Neuronal stem cell (in vitro differentiated cells): Measurements from ENCODE around the gene HOXB9.
A peak's percentile ranks its signal among the peaks of the same experiment; 100 is the strongest.

Experiments used
- DNase-seq: peaks from one replicate; pipeline ENCODE4 v3.0.0-alpha.2; 2013; ENCODE audit warnings: low spot score
- H2AFZ ChIP-seq: one replicate; pipeline ENCODE4 v1.6.1; 2013; ENCODE audit warnings: mild to moderate bottlenecking, low read length, inconsistent platforms
- H2AK5ac ChIP-seq: 2 replicates; pipeline ENCODE4 v1.6.1; 2013; ENCODE audit warnings: low read depth, mild to moderate bottlenecking, inconsistent platforms, low read length, moderate library complexity, mixed read lengths
- H2BK120ac ChIP-seq: 2 replicates; pipeline ENCODE4 v1.6.1; 2013; ENCODE audit warnings: low read depth, mild to moderate bottlenecking, inconsistent platforms, low read length, moderate library complexity, mixed read lengths
- H2BK12ac ChIP-seq: one replicate; pipeline ENCODE4 v1.6.1; 2013; ENCODE audit warnings: low read length, inconsistent platforms
- H2BK15ac ChIP-seq: 2 replicates; pipeline ENCODE4 v1.6.1; 2013; ENCODE audit warnings: mild to moderate bottlenecking, low read length, inconsistent platforms, mixed read lengths
- H2BK5ac ChIP-seq: one replicate; pipeline ENCODE4 v1.6.1; 2013; ENCODE audit warnings: inconsistent platforms, mild to moderate bottlenecking, low read length, moderate library complexity
- H3K14ac ChIP-seq: one replicate; pipeline ENCODE4 v1.6.1; 2013; ENCODE audit warnings: low read length, inconsistent platforms
- H3K18ac ChIP-seq: 2 replicates; pipeline ENCODE4 v1.6.1; 2013; ENCODE audit warnings: low read length, inconsistent platforms
- H3K23ac ChIP-seq: 2 replicates; pipeline ENCODE4 v1.6.1; 2013; ENCODE audit warnings: low read depth, mild to moderate bottlenecking, mixed read lengths, low read length, inconsistent platforms; ENCODE audit not compliant: poor library complexity
- H3K27ac ChIP-seq: replicated peaks from 3 replicates; pipeline ENCODE4 v1.5.1; 2013; ENCODE audit warnings: low read length, inconsistent platforms
- H3K27me3 ChIP-seq, 3 experiments: 2 replicates each; pipeline ENCODE4 v1.6.1; 2013; ENCODE audit warnings: low read length in 3 of 3, mild to moderate bottlenecking in 2 of 3, inconsistent platforms in 1 of 3, low read depth in 1 of 3, mixed read lengths in 1 of 3, moderate library complexity in 1 of 3; ENCODE audit not compliant: control insufficient read depth in 3 of 3, insufficient read depth in 3 of 3
- H3K36me3 ChIP-seq, 2 donors: replicated peaks in 1 of 2; 2 replicates each; pipeline ENCODE4 v1.6.1; 2013; ENCODE audit warnings: low read length in 2 of 2; ENCODE audit not compliant: control insufficient read depth in 2 of 2, insufficient read depth in 2 of 2
- H3K4ac ChIP-seq: 2 replicates; pipeline ENCODE4 v1.6.1; 2013; ENCODE audit warnings: inconsistent platforms, mild to moderate bottlenecking, low read length, moderate library complexity
- H3K4me1 ChIP-seq, 2 donors: 1 replicate in 1 of 2; 2 replicates in 1 of 2; pipeline ENCODE4 v1.6.1; 2013; ENCODE audit warnings: low read length in 2 of 2, low read depth in 1 of 2; ENCODE audit not compliant: control insufficient read depth in 2 of 2, insufficient read depth in 1 of 2
- H3K4me2 ChIP-seq: one replicate; pipeline ENCODE4 v1.6.1; 2013; ENCODE audit warnings: mild to moderate bottlenecking, low read length, inconsistent platforms; ENCODE audit not compliant: insufficient read depth, poor library complexity, severe bottlenecking
- H3K4me3 ChIP-seq, 2 donors: 2 replicates each; pipeline ENCODE4 v1.5.1; 2013; ENCODE audit warnings: low read length in 2 of 2, mild to moderate bottlenecking in 2 of 2, inconsistent platforms in 1 of 2, moderate library complexity in 1 of 2
- H3K79me1 ChIP-seq: one replicate; pipeline ENCODE4 v1.6.1; 2013; ENCODE audit warnings: low read depth, mild to moderate bottlenecking, inconsistent platforms, low read length, moderate library complexity
- H3K9ac ChIP-seq: one replicate; pipeline ENCODE4 v1.6.1; 2013; ENCODE audit warnings: mild to moderate bottlenecking, low read depth, low read length, inconsistent platforms; ENCODE audit not compliant: poor library complexity
- H3K9me3 ChIP-seq, 2 donors: replicated peaks in 1 of 2; 2 replicates each; pipeline versions ENCODE3 to v1.6.1; 2013; ENCODE audit warnings: low read length in 2 of 2, mild to moderate bottlenecking in 2 of 2, inconsistent platforms in 1 of 2, low read depth in 1 of 2, mixed read lengths in 1 of 2, moderate library complexity in 1 of 2; ENCODE audit not compliant: control insufficient read depth in 2 of 2, insufficient read depth in 1 of 2
- H4K8ac ChIP-seq: one replicate; pipeline ENCODE4 v1.6.1; 2013; ENCODE audit warnings: low read depth, mild to moderate bottlenecking, inconsistent platforms, low read length, moderate library complexity
- H4K91ac ChIP-seq: one replicate; pipeline ENCODE4 v1.6.1; 2013; ENCODE audit warnings: low read length, low read depth, mild to moderate bottlenecking, inconsistent platforms; ENCODE audit not compliant: poor library complexity
- WGBS, 2 donors: extraction: QIAGEN DNeasy Blood & Tissue Kit; methylation state at CpG; one replicate each; pipeline ENCODE4 v1.1.7; 2013; ENCODE audit warnings: missing lambda C conversion rate in 2 of 2, mixed read lengths in 1 of 2; ENCODE audit not compliant: insufficient read length in 2 of 2, insufficient replicate concordance in 1 of 2; ENCODE audit errors: extremely low coverage in 2 of 2; 5-methylcytosine and 5-hydroxymethylcytosine counted together

Gene HOXB9

GRCh38 chr17:48611681-48612455 is 14.3 kb downstream of the HOXB9 start:
- WGBS, 2 donors = no CpG with 5 or more reads among the region's 36 CpGs
- H3K23ac ChIP-seq = peak overlapping the region; percentile 62
- no peak overlapping the region for H3K9ac ChIP-seq
- peak overlapping the region; percentile 49 for H3K14ac ChIP-seq
- peaks cover 70 to 98% (median 97%) of the 10 kb centered on the region in 3 experiments for H3K27me3 ChIP-seq
- no peak for DNase-seq
- H3K4ac ChIP-seq = no peak overlapping the region
- H3K4me3 ChIP-seq = no peak overlapping the region
- H2BK12ac ChIP-seq = no peak overlapping the region
- no peak overlapping the region for H2BK5ac ChIP-seq
- peaks cover 0 to 3% of the 10 kb centered on the region in 2 donors for H3K4me1 ChIP-seq
- no peak overlapping the region for H4K8ac ChIP-seq
- H3K27ac ChIP-seq = no peak overlapping the region
- H3K79me1 ChIP-seq = no peaks in the 10 kb centered on the region
- no peak overlapping the region for H4K91ac ChIP-seq
- peaks cover 4 to 10% of the 10 kb centered on the region in 2 donors for H3K9me3 ChIP-seq
- no peak overlapping the region for H2BK120ac ChIP-seq
- H2AK5ac ChIP-seq = no peak overlapping the region
- H3K4me2 ChIP-seq = no peak overlapping the region
- peak overlapping the region; percentile 17 for H2AFZ ChIP-seq
- no peaks in the 10 kb centered on the region for H3K36me3 ChIP-seq
- no peak overlapping the region for H3K18ac ChIP-seq
- no peak overlapping the region for H2BK15ac ChIP-seq

- Histone ChIP-seq H3K36me3 (no peaks in the 10 kb centered on the region), H3K27ac (no peak overlapping the region), H3K4me2 (no peak overlapping the region), H3K23ac (no peak overlapping the region), H3K9ac (no peak overlapping the region), H3K4me1 (peaks cover 0 to 3% of the 10 kb centered on the region in 2 donors), H2AFZ (peak overlapping the region; percentile 87), H2BK12ac (no peak overlapping the region), H3K9me3 (peaks cover 4 to 14% of the 10 kb centered on the region in 2 donors), H3K79me1 (no peaks in the 10 kb centered on the region), H4K8ac (no peak overlapping the region), H2AK5ac (no peak overlapping the region), H3K18ac (no peak overlapping the region), H2BK15ac (no peak overlapping the region), H4K91ac (no peak overlapping the region), H3K4ac (no peak overlapping the region), H2BK5ac (no peak overlapping the region), H3K14ac (no peak overlapping the region), H3K27me3 (peaks cover 71 to 98% (median 97%) of the 10 kb centered on the region in 3 experiments), H2BK120ac (no peak overlapping the region), H3K4me3 (peak overlapping the region in 1 of 2 donors; percentile 34)
- DNase-seq = no peak
- no CpG with 5 or more reads among the region's 22 CpGs for WGBS, 2 donors
These were observed 14.9 kb downstream of the HOXB9 start for GRCh38 chr17:48611213-48611612.

GRCh38 chr17:48610282-48611211 is 15.6 kb downstream of the HOXB9 start, which contains the start of gene HOXB7:
TSS of gene HOXB7 (minus strand) at chr17:48611017. CDS start at chr17:48610918, 99 bp downstream.
- DNase-seq = no peak
- Histone ChIP-seq H3K18ac (no peak within 1 kb of the TSS), H3K4ac (no peak within 1 kb of the TSS), H3K36me3 (no peaks in the 10 kb centered on the region), H3K79me1 (no peaks in the 10 kb centered on the region), H2AK5ac (no peak within 1 kb of the TSS), H2AFZ (peak within 1 kb of the TSS; percentile 87), H2BK120ac (no peak within 1 kb of the TSS), H3K27me3 (peaks cover 71 to 98% (median 97%) of the 10 kb centered on the region in 3 experiments), H3K4me3 (peak within 1 kb of the TSS in 1 of 2 donors; percentile 34), H3K27ac (no peak within 1 kb of the TSS), H3K4me2 (no peak within 1 kb of the TSS), H2BK12ac (no peak within 1 kb of the TSS), H4K91ac (no peak within 1 kb of the TSS), H4K8ac (no peak within 1 kb of the TSS), H2BK15ac (no peak within 1 kb of the TSS), H3K4me1 (peaks cover 0 to 3% of the 10 kb centered on the region in 2 donors), H3K9me3 (peaks cover 4 to 14% of the 10 kb centered on the region in 2 donors), H2BK5ac (no peak within 1 kb of the TSS), H3K23ac (peak within 1 kb of the TSS; percentile 62), H3K9ac (no peak within 1 kb of the TSS), H3K14ac (peak within 1 kb of the TSS; percentile 49)
- no CpG with 5 or more reads among the region's 79 CpGs for WGBS, 2 donors
